GM12878 (cell line): Measurements from ENCODE around the gene RIPK4.

Source experiments
- ATF2 ChIP-seq: IDR thresholded peaks from 2 replicates; pipeline ENCODE4 v1.6.1; 2012; ENCODE audit warnings: low read length, inconsistent platforms
- CTCF ChIP-seq, 3 experiments: IDR thresholded peaks in 2 of 3; conservative IDR thresholded peaks in 1 of 3; 2 replicates each; pipeline ENCODE4 v1.5.1; 2011; ENCODE audit warnings: low read depth in 3 of 3, low read length in 3 of 3, mild to moderate bottlenecking in 3 of 3, control low read depth in 2 of 3, moderate library complexity in 2 of 3, inconsistent platforms in 1 of 3, mixed read lengths in 1 of 3; ENCODE audit not compliant: control insufficient read depth in 2 of 3, insufficient read depth in 1 of 3; ENCODE audit errors: extremely low read depth in 1 of 3
- NBN ChIP-seq: fragments of 450-650 bp; IDR thresholded peaks from 2 replicates; pipeline ENCODE4 v1.6.1; 2016

GRCh38 chr21:41796476-41797080 is 29.7 kb upstream of the RIPK4 start:
- TF ChIP-seq CTCF (IDR thresholded peaks at IDR 0.05 in 2 of 3, conservative IDR thresholded peaks at IDR 0.05 in 1 of 3; ENCODE audit: control insufficient read depth in 2 of 3, extremely low read depth in 1 of 3, insufficient read depth in 1 of 3, low read depth in 3 of 3, low read length in 3 of 3): no peak
- TF ChIP-seq NBN: no peak
- TF ChIP-seq ATF2: no peak
